Endothelial cell of umbilical vein (primary cell): ENCODE data around the gene TK1.

ENCODE experiments used
- CTCF ChIP-seq, 2 donors: IDR thresholded peaks; 1 replicate in 1 of 2; 2 replicates in 1 of 2; pipeline ENCODE4 v1.5.1; 2011; ENCODE audit warnings: low read length in 2 of 2, mild to moderate bottlenecking in 2 of 2, moderate library complexity in 2 of 2, control low read depth in 1 of 2, inconsistent platforms in 1 of 2, low read depth in 1 of 2; ENCODE audit not compliant: insufficient read depth in 1 of 2; ENCODE audit errors: extremely low read depth in 1 of 2
- EZH2 ChIP-seq: IDR thresholded peaks from 2 replicates; pipeline ENCODE4 v1.6.1; 2012; ENCODE audit warnings: borderline replicate concordance, low read depth, mild to moderate bottlenecking, moderate library complexity, low read length, inconsistent platforms; ENCODE audit not compliant: severe bottlenecking
- MAX ChIP-seq: IDR thresholded peaks from 2 replicates; pipeline ENCODE4 v1.6.1; 2011; ENCODE audit not compliant: insufficient read depth, insufficient read length
- POLR2A ChIP-seq: IDR thresholded peaks from 2 replicates; pipeline ENCODE4 v1.6.1; 2012; ENCODE audit warnings: low read depth, mild to moderate bottlenecking, control low read depth, low read length
- POLR2AphosphoS5 ChIP-seq: IDR thresholded peaks from 2 replicates; pipeline ENCODE4 v1.6.1; 2012; ENCODE audit warnings: low read depth, mild to moderate bottlenecking, control low read depth, low read length, moderate library complexity; ENCODE audit not compliant: insufficient read depth

- TF ChIP-seq POLR2AphosphoS5, result no peak
- no peak for TF ChIP-seq CTCF (IDR thresholded peaks at IDR 0.05; ENCODE audit: extremely low read depth in 1 of 2, insufficient read depth in 1 of 2, low read depth in 1 of 2, low read length in 2 of 2)
- TF ChIP-seq POLR2A, result no peak
- no peak for TF ChIP-seq EZH2
- TF ChIP-seq MAX, result no peak
Observed at GRCh38 chr17:78135858-78136500, 50.9 kb downstream of the TK1 start.
